Right lobe of liver (tissue), 4 donors: ENCODE results near the gene AFP.

Experiments used
- CTCF ChIP-seq, 4 donors: fragments of 200-600 bp in 3 of 4; fragments of 450-650 bp in 1 of 4; IDR thresholded peaks; one replicate each; pipeline versions ENCODE4 v1.5.1 to v1.8.0; 2016 to 2022; ENCODE audit warnings: antibody characterized with exemption in 4 of 4, mild to moderate bottlenecking in 2 of 4
- POLR2A ChIP-seq: fragments of 450-650 bp; IDR thresholded peaks from one replicate; pipeline ENCODE4 v1.6.1; 2017; ENCODE audit warnings: antibody characterized with exemption, mild to moderate bottlenecking
- donor health status: DM: no; HTN: no; CAD: no.
- donor health status: DM: no; HTN: no; CAD: no.
- donor health status: DM: no; HTN: yes; CAD: no.

GRCh38 chr4:73433140-73433539 lies 2.9 kb upstream of the AFP start:
- no peak for TF ChIP-seq CTCF (IDR thresholded peaks at IDR 0.05)
- TF ChIP-seq POLR2A = no peak
